GM19351 (cell line): Measurements from ENCODE around the gene SPEG.
"Not testable (repeated sequence)": the region's sequence is repeated elsewhere in the genome, so short reads cannot be mapped to it uniquely, and the experiment has no call there.

Experiments
- ATAC-seq: cut with Tn5 transposase; IDR thresholded peaks from one replicate; pipeline ENCODE4 v1.9.1; 2021; ENCODE audit warnings: mild to moderate bottlenecking, moderate library complexity; ENCODE audit not compliant: unreplicated experiment

The SPEG gene

GRCh38 chr2:219404291-219404910 is 30.2 kb upstream of the SPEG start:
- no peak for ATAC-seq

GRCh38 chr2:219404954-219405353 is 29.7 kb upstream of the SPEG start:
- no peak for ATAC-seq

DNA sequence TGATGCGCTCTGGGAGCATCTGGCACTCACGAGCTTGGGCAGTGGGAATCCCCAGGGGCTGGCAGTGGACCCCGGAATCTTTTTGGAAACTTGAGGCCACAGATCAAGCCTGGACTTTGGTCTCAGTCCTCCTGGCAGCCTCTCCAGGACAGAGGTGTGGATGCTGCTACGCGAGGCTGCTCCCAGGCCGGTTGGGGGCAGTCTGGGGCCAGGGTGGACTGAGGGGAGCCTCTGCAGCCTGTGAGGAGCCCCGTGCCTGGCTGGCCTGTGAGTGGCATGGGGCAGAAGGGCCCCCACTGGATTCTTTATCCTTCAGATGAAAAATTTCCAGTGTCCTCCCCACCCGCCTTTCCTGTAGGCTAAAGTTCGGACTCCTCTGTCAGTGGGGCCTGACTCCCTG is 29.2 kb upstream of the SPEG start:
- no peak for ATAC-seq

DNA sequence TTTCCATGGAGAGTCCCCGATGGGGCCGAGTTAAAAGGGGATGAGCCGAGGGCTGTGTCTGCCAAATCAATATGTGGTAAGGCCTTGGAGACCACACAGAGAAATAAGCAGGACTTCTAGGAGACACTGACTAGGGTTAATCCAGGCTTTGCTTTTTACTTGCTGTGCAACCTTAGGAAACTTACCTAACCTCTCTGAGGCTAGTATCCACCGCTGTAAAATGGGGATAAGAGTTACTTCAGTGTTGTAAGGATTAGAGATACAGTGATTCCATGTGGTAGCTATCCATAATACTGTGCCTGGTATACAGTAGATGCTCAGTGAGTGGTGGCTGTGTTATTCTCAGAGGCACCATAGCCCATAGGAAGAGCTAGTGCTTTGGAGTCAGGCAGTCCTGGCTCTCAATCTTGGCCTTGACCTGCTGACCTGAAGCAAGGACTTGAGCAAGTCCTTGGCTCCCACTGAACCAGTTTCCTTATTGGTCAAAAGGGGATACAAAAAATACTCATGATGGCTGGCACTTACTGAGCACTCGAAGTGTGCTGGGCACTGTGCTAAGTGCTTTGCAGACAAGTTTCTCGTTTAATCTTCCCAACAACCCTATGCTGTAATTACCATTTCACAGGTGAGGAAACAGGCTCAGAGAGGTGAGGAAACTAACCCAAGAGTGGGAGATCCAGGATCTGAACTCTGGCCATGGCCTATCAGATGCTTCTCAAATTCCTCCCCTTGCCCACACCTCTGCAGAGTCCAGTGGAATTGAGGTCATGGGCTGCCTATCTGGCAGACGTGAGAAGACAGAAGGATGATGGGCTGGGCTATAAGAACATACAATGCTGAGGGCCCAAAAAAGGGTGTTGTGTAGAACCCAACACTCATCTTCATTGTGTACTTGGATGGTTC is 28.4 kb upstream of the SPEG start:
- no peak for ATAC-seq

GRCh38 chr2:219406861-219407230 is 27.8 kb upstream of the SPEG start:
- ATAC-seq, result no peak

DNA sequence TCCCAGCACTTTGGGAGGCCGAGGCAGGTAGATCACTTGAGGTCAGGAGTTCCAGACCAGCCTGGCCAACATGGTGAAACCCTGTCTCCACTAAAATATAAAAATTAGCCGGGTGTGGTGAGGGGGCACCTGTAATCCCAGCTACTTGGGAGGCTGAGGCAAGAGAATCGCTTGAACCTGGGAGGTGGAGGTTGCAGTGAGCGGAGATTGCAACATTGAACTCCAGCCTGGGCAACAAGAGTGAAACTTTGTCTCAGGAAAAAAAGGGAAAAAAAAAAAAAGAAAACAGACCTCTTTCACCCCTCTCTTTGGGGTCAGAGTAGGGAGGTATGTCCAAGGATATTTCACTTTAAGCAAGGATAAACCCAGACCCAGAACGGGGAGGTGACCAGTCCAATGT is 27.3 kb upstream of the SPEG start:
- ATAC-seq, result not testable (repeated sequence)

GRCh38 chr2:219408204-219408603 is 26.4 kb upstream of the SPEG start:
- ATAC-seq, result no peak

DNA sequence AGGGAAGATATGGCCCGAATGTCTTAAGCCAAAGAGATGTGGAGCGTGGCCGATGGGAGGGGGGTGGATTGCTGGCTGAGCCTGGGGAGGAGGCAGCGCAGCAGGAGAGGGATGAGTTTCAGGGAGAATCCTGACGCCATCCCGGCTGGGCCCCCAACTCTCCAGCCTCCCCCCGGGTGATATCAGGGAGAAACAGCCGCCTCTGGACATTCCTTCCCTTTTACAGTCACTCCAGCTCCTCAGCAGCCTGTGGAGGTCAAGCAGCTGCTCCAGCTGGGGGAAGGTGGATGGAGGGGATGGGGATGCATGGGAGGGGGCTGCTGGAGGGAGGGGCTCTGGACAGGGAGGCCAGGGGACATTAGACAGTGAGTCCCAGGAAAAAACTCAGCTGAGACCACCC is 26.0 kb upstream of the SPEG start:
- no peak for ATAC-seq

GRCh38 chr2:219409619-219410018 is 25.0 kb upstream of the SPEG start:
- no peak for ATAC-seq

DNA sequence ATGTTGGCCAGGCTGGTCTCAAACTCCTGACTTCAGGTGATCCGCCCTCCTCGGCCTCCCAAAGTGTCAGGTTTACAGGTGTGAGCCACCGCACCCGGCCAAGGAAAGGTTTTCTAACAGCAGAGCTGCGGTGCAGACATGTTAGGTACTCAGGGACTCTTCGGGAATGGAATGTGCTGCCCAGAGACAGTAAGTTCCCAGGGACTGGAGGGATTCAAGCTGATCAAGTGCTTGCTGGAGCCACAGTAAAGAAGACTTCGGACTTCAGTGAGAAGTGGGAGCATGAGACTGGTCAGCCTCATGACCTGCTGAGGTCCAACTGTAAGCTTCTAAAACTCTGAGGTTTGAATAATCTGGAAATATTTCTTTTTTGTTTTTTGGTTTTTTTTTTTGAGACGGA is 24.3 kb upstream of the SPEG start:
- no peak for ATAC-seq

GRCh38 chr2:219414857-219415256 is 19.8 kb upstream of the SPEG start:
- no peak for ATAC-seq

- no peak for ATAC-seq
These were observed 18.9 kb upstream of the SPEG start for GRCh38 chr2:219415580-219416234.

GRCh38 chr2:219416235-219416602 is 18.4 kb upstream of the SPEG start:
- no peak for ATAC-seq

- no peak for ATAC-seq
These were observed 17.7 kb upstream of the SPEG start for GRCh38 chr2:219416938-219417337.

GRCh38 chr2:219417374-219417773 is 17.3 kb upstream of the SPEG start:
- ATAC-seq, result no peak

DNA sequence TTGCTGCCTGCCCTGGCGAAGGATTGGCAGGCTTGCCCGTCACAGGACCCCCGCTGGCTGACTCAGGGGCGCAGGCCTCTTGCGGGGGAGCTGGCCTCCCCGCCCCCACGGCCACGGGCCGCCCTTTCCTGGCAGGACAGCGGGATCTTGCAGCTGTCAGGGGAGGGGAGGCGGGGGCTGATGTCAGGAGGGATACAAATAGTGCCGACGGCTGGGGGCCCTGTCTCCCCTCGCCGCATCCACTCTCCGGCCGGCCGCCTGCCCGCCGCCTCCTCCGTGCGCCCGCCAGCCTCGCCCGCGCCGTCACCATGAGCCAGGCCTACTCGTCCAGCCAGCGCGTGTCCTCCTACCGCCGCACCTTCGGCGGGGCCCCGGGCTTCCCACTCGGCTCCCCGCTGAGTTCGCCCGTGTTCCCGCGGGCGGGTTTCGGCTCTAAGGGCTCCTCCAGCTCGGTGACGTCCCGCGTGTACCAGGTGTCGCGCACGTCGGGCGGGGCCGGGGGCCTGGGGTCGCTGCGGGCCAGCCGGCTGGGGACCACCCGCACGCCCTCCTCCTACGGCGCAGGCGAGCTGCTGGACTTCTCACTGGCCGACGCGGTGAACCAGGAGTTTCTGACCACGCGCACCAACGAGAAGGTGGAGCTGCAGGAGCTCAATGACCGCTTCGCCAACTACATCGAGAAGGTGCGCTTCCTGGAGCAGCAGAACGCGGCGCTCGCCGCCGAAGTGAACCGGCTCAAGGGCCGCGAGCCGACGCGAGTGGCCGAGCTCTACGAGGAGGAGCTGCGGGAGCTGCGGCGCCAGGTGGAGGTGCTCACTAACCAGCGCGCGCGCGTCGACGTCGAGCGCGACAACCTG is 16.3 kb upstream of the SPEG start, which contains the start of gene DES:
DES (plus strand) TSS at position 223 of the 857 bp plus-strand sequence; CDS start at position 309, 86 bp downstream.
- ATAC-seq, result no peak

- no peak for ATAC-seq
These were observed 15.7 kb upstream of the SPEG start for GRCh38 chr2:219419012-219419324.

GRCh38 chr2:219419331-219420197 is 15.1 kb upstream of the SPEG start:
- ATAC-seq, result no peak

DNA sequence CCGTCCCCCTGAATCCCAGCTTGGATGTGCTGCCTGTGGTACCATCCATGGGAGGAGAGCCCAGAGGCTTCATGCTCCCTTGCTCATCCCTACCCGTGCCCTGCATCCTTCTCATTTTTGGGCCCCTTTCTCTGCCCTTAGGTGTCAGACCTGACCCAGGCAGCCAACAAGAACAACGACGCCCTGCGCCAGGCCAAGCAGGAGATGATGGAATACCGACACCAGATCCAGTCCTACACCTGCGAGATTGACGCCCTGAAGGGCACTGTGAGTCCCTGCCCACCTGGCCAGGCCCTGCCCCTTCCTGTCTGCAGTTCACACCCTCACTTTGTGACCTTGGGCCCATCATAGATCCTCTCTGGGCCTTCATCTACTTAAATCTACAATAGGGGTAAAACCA is 14.0 kb upstream of the SPEG start:
- ATAC-seq, result no peak

GRCh38 chr2:219421323-219421722 is 13.3 kb upstream of the SPEG start:
- no peak for ATAC-seq
